ENCODE results near the gene CDO1.
"Not testable (repeated sequence)": the region's sequence is repeated elsewhere in the genome, so short reads cannot be mapped to it uniquely, and the experiment has no call there.

CDO1 gene

GRCh38 chr5:115811406-115811805 is 5.1 kb downstream of the CDO1 start (continued):
- 0 out of 2 replicates have a peak, but pooled peaks have one; percentile 55 for TF ChIP-seq TCF4 (CRISPR knock-in tag; IDR thresholded peaks at IDR 0.05; ENCODE audit: borderline replicate concordance)
- TF ChIP-seq GLIS3 (CRISPR knock-in tag; IDR thresholded peaks at IDR 0.05), result no peak

- peak; percentile 87 for ATAC-seq
- TF ChIP-seq ISL1 (CRISPR knock-in tag; IDR thresholded peaks at IDR 0.05) (peak; percentile 65; the same call in 1 of the 2 replicates), TOX (CRISPR knock-in tag; IDR thresholded peaks at IDR 0.05; ENCODE audit: borderline replicate concordance) (no peak)
Observed at GRCh38 chr5:115810761-115811160, 5.7 kb downstream of the CDO1 start.

GRCh38 chr5:115809946-115810345 is 6.5 kb downstream of the CDO1 start:
- no peak for ATAC-seq
- no peak for TF ChIP-seq SNAI2 (CRISPR knock-in tag; IDR thresholded peaks at IDR 0.05)
- no peak for TF ChIP-seq ZFP3 (CRISPR knock-in tag; IDR thresholded peaks at IDR 0.05)
- no peak for TF ChIP-seq ESRRG (CRISPR knock-in tag; IDR thresholded peaks at IDR 0.05)
- no peak for TF ChIP-seq RARB (CRISPR knock-in tag; IDR thresholded peaks at IDR 0.05)
- no peak for TF ChIP-seq ZNF70 (CRISPR knock-in tag; IDR thresholded peaks at IDR 0.05)
- no peak for TF ChIP-seq OSR1 (CRISPR knock-in tag; IDR thresholded peaks at IDR 0.05)
- no peak for TF ChIP-seq CSRNP3 (CRISPR knock-in tag; IDR thresholded peaks at IDR 0.05)
- no peak for TF ChIP-seq ZC3H10 (CRISPR knock-in tag; IDR thresholded peaks at IDR 0.05)
- no peak for TF ChIP-seq ISL1 (CRISPR knock-in tag; IDR thresholded peaks at IDR 0.05)
- TF ChIP-seq TOX (CRISPR knock-in tag; IDR thresholded peaks at IDR 0.05; ENCODE audit: borderline replicate concordance), result no peak
- TF ChIP-seq ZNF8 (CRISPR knock-in tag; IDR thresholded peaks at IDR 0.05), result no peak
- TF ChIP-seq ZFP30 (CRISPR knock-in tag; IDR thresholded peaks at IDR 0.05), result no peak

- ATAC-seq, result not testable (repeated sequence)
Observed at GRCh38 chr5:115808066-115808465, 8.4 kb downstream of the CDO1 start.

- ATAC-seq, result no peak
- no peak for TF ChIP-seq GLIS3 (CRISPR knock-in tag; IDR thresholded peaks at IDR 0.05)
- no peak for TF ChIP-seq BACH2 (CRISPR knock-in tag; IDR thresholded peaks at IDR 0.05; ENCODE audit: borderline replicate concordance)
- TF ChIP-seq SNAI2 (CRISPR knock-in tag; IDR thresholded peaks at IDR 0.05), result no peak
- no peak for TF ChIP-seq ZNF565 (CRISPR knock-in tag; conservative IDR thresholded peaks at IDR 0.05; ENCODE audit: low read depth)
- no peak for TF ChIP-seq CSDC2 (CRISPR knock-in tag; IDR thresholded peaks at IDR 0.05)
- no peak for TF ChIP-seq ZNF70 (CRISPR knock-in tag; IDR thresholded peaks at IDR 0.05)
- no peak for TF ChIP-seq CREB5 (CRISPR knock-in tag; IDR thresholded peaks at IDR 0.05; ENCODE audit: low read depth)
- no peak for TF ChIP-seq ZFP30 (CRISPR knock-in tag; IDR thresholded peaks at IDR 0.05)
- no peak for TF ChIP-seq ESRRG (CRISPR knock-in tag; IDR thresholded peaks at IDR 0.05)
- no peak for TF ChIP-seq ZC3H10 (CRISPR knock-in tag; IDR thresholded peaks at IDR 0.05)
- no peak for TF ChIP-seq PPARA (CRISPR knock-in tag; IDR thresholded peaks at IDR 0.05; ENCODE audit: borderline replicate concordance)
- TF ChIP-seq POU6F1 (CRISPR knock-in tag; IDR thresholded peaks at IDR 0.05; ENCODE audit: borderline replicate concordance, low read depth), result no peak
- no peak for TF ChIP-seq RARB (CRISPR knock-in tag; IDR thresholded peaks at IDR 0.05)
Observed at GRCh38 chr5:115807654-115808052, 8.8 kb downstream of the CDO1 start.

GRCh38 chr5:115806986-115807653 is 9.3 kb downstream of the CDO1 start:
- no peak for TF ChIP-seq GLIS3 (CRISPR knock-in tag; IDR thresholded peaks at IDR 0.05)
- no peak for TF ChIP-seq TSHZ2 (CRISPR knock-in tag; IDR thresholded peaks at IDR 0.05)
- TF ChIP-seq CSRNP3 (CRISPR knock-in tag; IDR thresholded peaks at IDR 0.05), result no peak
- TF ChIP-seq ISL1 (CRISPR knock-in tag; IDR thresholded peaks at IDR 0.05), result no peak
- no peak for TF ChIP-seq ZNF565 (CRISPR knock-in tag; conservative IDR thresholded peaks at IDR 0.05; ENCODE audit: low read depth)
- TF ChIP-seq ARNTL (CRISPR knock-in tag; IDR thresholded peaks at IDR 0.05; ENCODE audit: borderline replicate concordance, low read depth), result no peak
- ATAC-seq, result no peak

Measured in SK-N-SH treated with all-trans-retinoic acid at 6 μM for 48 hours (cell line).